Activated CD8-positive, alpha-beta memory T cell treated with anti-CD3 and anti-CD28 coated beads, Interleukin-2, amount 50 U/mL, for 24 hours (primary cell): ENCODE measurements around the gene RBM18.

Source experiments
- DNase-seq: peaks from one replicate; pipeline ENCODE4 v3.0.0-alpha.2; 2020; ENCODE audit errors: extremely low read depth

RBM18 gene, protein sequence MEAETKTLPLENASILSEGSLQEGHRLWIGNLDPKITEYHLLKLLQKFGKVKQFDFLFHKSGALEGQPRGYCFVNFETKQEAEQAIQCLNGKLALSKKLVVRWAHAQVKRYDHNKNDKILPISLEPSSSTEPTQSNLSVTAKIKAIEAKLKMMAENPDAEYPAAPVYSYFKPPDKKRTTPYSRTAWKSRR

DNA sequence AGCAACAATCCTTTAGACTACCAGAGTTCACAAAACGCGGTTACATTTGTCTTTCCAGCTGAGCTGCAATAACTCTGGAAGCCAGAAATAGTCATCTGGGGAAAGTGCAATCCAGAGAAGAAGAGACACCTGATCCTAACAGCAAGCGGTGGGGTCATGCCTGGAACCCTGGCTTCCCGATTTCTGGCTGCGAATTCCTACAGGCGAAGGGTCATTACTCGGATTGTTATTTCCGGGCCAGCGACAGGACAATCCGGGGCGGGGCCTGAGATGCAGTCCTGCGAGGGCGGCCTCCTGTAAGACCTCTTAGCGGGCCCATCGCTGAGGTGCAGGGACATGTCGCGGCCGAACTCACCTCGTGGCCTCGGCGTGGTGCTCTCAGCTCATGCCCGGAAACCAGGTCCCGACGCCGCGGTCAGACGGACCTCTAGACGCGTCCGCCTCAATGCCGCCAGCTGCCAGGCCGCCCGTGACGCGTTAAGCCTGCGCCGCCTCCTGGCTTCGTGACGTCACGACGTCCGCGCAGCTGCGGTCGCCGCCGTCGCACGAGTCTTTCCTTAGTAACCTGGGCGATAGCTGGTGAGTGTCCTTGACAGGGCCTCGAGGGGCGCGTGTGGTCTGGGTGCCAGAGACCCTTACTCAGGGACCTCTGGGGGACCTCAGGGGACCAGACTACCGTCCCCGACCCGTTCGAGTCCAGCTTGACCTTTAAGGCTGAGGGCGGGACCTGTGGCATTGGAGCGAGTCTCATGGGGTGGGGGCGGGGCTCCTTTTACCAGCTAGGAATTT, at the start of gene RBM18, which contains the start of gene MRRF:
TSS of gene RBM18 (minus strand) at position 481 of the 789 bp plus-strand sequence. CDS start 3,348 bp downstream, outside the sequence.
TSS of gene MRRF (plus strand) at position 523 of the 789 bp plus-strand sequence. CDS start 6,010 bp downstream, outside the sequence.
- peak; percentile 72 for DNase-seq

DNA sequence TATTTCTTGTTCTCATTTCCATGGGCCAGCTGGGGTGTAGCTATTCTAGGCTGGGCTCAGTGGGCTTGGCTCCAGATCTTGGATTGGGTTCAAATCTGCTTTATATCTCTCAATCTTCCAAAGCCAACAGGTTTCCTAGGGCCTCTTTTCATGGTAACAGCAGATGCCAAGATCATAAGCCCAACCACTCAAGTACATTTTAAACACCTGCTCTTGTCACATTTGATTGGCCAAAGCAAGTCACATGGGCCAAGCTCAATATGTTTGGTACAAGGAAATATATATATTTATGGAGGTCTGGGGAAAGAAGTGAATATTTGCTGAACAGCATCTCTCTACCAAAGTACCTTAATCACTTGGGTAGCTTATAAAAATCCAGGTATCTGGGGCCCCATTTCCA, 49.5 kb upstream of the RBM18 start:
- no peak for DNase-seq

DNA sequence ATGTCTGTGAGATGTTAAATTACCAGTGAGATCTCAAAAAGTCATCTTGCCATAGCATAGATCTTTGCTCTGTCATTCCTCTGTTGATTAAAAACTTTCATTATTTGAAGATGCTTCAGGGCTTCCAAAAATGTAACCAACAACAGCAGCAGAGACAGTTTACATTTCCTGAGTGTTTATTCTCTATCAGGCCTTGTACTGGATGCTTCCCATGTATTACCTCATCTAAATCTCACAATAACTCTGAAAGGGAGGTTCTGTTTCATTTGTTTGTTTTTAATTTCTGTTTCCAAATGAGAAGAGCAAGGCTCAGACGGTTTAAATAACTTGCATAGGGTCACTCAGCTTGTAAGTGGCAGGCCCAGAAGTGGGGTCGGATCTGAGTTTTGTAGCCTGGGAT, 45.2 kb upstream of the RBM18 start:
- DNase-seq: no peak

DNA sequence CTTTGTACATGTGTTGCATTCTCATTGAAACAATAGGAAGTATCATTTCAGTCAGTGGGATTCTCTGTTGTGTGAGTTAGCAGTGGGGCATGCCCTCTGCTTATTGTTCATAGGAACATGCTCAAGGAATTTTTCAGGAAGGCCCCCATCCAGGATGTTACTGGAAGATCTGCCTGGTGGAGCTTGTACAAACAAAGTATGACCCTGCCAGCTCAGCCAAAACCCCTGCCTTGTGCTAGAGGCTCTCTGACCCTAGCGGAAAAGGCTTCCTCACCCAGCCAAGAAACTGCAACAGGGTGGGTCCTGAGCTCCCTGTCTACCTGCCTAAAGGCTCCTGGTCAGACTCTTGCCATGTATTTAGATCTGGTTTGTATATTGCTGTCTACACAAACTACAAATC, 43.3 kb upstream of the RBM18 start:
- no peak for DNase-seq

DNA sequence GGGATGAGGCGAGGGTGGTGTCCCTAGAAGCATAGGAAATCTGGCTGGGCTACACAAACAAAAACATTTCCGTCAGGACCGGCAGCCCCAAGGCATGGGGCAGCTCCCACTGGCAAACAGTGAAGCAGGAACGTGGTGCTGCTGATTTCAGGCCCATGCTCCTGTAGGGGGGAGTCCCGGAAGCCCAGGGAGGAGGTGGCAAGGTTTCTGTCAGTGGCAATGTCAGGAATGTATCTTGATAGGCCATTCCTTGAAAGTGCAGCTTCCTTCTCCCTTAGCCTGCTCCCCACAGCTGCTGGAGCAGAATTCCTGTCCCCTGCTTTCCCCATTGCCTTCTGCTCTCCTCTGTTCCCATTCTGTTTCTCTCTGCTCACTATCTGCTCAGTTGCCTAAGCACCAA, 42.4 kb upstream of the RBM18 start:
- DNase-seq: no peak

DNA sequence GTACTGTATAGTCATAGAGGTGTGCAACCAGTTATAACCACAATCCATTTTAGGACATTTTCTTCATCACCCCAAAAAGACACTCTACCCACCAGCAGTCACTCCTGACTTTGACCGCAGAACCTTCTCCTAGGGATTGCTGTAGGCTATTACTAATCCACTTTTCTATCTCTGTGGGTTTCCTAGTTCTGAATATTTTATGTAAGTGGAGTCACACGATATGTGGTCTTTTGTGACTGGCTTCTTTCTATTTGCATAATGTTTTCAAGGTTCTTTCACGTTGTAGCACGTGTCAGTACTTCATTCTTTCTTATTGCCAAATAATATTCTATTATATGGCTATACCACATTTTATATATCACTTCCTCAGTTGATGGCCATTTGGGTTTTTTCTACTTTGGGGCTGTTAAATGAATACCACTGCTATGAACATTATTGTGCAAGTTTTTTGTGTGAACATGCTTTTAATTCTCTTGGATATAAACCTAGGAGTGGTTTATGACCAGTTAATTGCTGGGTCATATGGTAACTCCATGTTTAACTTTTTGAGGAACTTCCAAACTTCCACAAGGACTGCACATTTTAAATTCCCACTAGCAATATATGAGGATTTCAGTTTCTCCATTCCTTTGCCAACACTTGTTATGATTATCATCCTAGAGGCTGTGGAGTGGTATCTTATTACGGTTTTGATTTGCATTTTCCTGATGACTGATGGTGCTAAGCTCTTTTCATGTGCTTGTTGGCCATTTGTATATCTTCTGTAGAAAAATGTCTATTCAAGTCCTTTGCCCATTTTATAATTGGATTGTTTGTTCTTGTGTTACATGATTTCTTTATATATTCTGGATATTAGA, 37.8 kb upstream of the RBM18 start:
- no peak for DNase-seq

DNA sequence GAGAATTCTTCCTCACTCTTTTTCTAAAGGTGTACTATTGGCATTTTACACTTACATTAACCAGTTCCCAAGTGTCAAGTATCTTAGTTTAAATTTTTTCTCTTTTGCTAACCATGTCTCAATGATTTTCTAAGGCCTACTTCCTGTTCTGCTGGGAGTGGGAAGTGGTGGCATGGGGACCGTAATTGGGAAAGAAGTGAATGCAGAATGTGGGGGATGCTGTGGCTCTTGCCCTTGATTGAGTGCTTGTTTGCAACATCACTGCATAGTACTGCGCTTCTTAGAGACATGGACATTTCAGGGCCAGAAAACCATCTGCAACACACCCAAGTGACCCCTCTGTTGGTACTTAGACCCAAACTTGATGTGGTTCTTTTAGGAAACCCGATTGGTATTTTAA, 32.9 kb upstream of the RBM18 start:
- DNase-seq: no peak

DNA sequence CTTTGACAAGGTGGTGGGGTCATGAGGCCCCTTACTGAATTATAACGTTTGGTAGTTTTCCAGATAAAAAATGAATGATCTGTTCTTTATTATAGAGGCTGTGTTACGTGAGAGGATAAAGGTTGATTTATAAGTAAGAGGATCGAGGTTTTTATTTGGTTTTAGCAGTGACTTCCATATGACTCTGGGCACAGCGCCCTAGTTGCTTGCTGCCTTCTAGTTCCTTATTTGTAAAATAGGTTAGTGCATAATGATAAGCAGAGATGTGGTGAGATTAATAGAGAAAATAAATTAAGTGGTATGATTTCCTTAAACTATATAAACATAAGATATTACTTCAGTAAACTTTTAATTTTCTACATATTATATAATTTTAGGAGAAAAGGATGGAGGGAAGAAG, 29.9 kb upstream of the RBM18 start:
- DNase-seq: no peak

DNA sequence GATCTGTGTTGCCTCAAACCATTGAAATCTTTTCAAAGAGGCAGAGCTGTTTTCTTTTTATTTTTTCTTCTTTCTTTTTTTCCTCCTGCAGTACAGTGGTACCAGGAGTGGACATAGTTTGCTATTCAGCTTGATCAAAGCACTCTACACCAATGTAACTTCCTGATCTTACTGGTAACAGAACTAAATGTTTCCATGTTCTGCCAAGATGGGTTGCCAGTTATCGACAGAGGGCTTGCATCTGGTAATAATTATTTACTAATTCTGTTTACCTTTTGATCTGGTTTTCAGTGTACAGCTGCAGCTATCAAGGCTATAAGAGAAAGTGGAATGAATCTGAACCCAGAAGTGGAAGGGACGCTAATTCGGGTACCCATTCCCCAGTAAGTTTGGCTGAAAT, 26.8 kb upstream of the RBM18 start:
- DNase-seq: no peak

DNA sequence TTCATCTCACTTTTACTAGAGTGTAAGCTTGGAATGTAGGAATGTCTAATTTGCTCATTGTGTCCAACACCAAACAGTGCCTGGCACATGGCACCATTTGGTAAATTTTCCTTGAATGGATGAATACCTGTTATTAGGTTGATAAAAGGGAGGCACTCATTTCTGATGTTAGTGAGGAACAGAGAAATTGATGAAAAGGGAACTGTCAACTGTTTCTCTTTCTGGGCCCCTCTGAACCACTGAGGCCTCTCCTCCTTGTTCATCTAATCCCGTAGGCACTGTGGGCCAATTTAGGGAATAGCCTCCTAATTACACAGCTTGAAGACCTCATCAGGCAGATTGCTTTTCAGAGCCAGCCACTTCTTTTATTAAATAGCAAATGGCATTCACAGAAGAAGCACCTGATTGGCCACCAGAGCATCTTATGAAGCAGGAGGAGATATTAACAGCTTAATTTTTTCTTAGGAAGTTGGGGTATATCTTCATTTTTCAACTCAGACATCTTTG, 22.6 kb upstream of the RBM18 start:
- DNase-seq: no peak

DNA sequence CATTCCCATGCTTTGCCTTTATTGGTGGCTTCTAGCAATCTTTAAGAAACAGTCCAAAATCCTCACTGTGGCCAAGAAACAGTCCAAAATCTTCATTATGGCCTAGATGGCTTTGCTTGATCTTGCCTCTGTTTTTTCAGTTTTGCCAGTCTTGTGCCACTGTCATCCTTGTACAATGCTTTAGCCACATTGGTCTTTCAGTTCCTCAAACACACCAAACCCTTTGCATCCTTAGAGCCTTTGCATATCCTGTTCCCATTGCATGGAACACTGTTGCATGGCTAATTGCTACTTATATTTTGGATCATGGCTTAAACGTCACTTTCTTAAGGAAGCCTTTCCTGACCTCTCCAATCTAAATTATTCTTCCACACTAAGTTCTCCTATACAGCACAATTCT, 22.1 kb upstream of the RBM18 start:
- DNase-seq: no peak

DNA sequence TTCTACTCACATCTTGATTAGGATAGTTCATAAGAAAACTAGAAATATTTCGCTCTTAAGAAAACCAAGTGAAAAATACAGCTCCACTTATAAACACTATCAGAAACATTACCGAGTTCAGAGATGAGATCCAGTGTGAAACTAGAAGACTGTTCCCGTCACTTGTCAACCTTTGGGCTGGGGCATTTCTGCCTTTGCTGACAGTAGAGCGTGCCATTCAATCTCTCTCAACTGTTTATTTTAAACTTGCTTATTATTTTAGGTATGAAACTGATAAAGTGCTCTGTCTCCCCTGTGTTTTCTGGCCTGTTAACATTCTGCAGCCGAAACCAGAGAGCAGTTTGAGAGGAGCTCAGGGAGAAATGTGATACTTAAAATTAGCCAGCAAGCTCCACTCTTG, 16.7 kb upstream of the RBM18 start:
- no peak for DNase-seq

DNA sequence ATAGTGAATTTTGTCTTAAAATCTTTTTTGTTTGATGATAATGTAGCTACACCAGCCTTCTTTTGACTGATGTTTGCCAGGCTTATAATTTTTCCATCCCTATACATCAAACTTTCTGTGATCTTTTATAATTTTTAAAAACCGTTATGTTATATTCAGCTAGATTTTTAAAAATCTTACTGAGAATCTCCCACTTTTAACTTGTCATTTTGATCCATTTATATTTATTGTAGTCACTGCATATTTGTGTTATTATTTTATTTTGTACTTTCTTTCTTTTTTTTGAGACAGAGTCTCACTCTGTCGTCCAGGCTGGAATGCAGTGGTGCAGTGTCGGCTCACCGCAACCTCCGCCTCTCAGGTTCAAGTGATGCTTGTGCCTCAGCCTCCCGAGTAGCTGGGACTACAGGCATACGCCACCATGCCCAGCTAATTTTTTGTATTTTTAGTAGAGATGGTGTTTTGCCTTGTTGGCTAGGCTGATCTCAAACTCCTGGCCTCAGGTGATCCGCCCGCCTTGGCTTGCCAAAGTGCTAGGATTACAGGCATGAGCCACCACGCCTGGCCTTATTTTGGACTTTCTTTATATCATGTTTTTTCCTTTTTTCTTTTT, 12.8 kb upstream of the RBM18 start:
- no peak for DNase-seq

DNA sequence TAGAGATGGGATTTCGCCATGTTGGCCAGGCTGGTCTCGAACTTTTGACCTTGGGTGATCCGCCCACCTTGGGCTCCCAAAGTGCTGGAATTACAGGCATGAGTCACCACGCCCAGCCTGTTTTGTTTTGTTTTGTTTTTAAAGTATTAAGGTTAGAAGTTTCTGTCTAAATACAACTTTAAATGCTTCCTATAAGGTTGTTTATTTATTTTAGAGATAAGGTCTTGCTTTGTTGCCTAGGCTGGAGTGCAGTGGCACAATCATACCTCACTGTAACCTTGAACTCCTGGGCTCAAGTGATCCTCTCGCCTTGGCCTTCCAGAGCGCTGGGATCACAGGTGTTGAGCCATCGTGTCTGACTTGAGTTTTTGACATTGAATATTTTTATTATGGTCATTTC, 11.5 kb upstream of the RBM18 start:
- no peak for DNase-seq

DNA sequence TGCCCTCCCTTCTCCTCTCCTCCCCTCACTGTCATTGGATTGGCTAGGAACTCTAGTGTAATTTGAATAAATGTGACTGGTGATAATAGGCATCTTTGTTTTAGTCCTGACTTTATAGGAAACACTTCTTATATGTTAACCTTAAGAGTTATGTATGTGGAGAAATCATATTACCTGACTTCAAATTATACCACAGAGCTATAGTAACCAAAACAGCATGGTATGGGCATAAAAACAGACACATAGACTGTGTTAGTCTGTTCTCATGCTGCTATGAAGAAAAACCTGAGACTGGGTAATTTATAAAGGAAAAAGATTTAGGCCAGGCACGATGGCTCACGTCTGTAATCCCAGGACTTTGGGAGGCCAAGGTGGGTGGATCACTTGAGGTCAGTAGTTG, 9.4 kb upstream of the RBM18 start:
- no peak for DNase-seq

DNA sequence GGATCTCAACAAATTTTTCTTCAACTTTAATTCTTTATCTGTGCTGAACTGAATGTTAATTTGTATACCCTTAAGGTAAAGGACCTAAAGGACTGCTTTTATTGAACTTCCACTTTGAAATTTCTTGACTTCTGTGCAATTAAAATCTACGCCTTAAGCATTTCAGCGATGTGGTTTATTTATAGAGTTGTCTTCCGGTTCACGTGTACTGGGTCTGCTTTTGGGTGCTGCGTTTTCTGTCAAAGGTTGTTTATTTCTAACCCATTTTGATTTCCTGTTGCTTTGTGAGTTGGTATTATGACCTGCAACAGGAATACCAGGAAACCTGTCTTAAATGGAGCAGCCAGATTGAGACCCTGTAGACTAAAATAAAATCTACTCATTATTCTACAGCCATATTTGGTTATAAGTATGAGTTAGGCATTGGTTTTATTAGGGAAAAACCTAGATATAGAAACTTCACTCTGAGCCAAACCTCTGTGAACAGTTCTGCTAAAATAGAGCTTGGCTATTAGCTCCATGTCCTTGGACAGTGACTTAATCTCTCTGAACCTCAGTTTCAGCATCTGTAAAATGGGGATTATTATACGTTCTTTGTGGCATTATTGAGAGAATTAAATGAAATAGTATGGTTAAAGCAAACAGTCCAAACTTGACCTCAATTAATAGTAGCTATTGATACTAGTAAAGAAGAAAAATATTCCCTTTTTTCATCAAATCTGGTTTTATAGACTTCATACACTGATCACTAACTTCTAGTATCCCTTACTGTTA, 3.6 kb upstream of the RBM18 start:
- no peak for DNase-seq

DNA sequence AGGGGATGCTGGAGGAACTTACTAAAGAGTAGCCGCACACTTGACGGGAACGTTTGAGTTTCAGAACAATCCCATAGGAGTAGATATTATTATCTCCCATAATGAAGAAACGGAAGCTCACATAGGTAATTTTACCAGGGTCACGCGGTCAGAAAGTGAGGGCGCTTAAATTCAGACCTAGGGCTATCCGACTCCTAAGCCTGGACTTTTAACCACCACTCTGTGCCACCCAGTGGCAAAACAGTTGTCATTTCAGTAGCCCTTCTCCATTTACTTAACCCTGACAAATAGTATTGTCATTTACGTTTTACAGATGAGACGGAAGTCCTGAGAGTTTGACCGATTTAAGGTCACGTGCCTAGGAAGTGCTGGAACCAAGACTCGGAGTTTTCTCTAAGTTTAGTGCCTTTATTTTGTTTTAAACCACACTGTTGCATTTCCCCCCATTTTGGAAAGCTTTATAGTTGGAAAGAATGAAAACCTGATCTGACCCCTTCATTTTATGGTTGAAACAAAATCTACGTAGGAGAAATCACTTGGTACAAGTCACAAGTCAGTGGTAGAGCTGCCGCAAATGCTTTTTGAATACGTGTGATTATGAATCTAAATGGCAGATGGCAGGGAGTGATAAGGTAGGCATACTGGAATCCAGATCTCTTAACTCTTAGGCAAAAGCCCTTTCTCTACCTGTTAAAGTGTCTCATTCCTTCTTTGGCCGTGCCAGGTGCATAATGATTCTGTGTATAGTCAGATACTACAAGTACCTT, 692 bp upstream of the RBM18 start:
- no peak for DNase-seq

DNA sequence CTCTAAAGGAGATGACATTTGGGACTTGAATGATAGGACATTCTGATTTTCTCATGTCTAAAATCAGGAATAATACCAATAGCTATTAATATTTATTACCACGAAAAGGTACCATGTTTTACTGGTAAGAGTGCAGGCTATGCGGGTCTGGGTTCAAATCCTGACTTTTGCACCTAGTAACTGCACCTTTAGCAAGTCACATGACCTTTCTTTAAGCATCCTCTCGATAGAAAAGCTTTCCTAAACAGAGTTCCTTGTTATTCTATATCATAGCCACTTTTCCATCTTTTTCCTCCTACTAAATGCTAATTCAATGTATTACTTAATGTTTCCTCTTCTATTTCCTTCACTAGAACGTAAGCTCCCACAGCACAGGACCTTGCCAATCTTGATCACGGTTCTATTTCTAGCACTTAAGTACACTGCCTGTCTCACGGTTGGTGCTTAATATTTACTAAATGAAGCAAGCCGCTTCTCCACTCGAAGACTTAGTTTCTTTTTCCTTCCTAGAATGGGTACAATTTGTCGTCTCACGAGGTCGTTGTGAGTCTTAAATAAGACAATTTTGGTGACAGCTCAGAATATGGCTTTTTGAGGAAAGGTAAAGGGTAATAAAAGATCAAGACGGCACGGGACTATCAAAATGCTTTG, 816 bp downstream of the RBM18 start:
- DNase-seq: no peak

DNA sequence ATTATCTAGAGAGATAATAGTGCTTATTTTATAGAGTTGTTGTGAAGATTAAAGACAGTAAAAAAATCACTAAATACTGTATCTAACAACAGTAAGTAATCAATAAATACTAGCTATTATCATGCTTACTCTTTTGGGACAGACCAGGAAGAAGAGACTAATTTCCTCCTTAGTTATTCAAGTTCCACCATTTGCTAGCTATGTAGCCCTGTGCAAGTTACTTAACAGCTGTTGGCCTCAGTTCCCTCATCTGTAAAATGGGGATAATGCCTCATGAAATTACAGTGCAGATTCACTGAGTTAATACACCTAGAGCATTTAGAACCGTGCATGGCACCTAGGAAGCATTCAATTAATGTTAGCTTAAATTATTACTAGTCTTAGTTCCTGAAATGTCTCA, 2.6 kb downstream of the RBM18 start:
- no peak for DNase-seq

DNA sequence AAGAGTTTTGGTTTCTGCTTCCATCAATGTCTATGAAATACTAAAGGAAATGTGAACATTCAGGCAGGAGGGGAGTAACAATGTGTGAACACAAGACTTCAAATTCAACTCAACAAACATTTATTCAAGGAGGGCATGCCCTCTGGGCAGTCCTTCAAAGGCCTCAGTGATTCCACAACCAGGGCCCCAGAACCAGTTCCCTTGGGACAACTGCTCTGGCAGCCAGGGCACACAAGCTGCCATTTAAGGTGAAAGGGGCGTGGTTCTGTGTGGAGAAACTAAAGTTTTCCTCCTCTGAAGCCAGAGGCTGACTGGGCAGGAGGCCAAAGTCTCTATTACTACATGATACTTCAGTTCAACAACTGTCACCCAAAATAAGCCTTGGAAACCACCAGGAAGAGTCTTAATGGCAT, 3.2 kb downstream of the RBM18 start:
- DNase-seq: no peak
